Endodermal cell (in vitro differentiated cells): ENCODE results near the gene MAL. TPM values are rescaled to one million over a fixed set of nuclear protein-coding genes. Genes with fewer than 3 reads are reported as not detected.
"Not testable (repeated sequence)": the region's sequence is repeated elsewhere in the genome, so short reads cannot be mapped to it uniquely, and the experiment has no call there.

Experiments used
- DNase-seq: peaks from one replicate; pipeline ENCODE4 v3.0.0-alpha.2; 2017
- H3K27ac ChIP-seq: 2 replicates; pipeline ENCODE4 v1.5.1; 2013; ENCODE audit warnings: mild to moderate bottlenecking, low read depth, low read length, moderate library complexity
- H3K27me3 ChIP-seq: 2 replicates; pipeline ENCODE4 v1.6.1; 2013; ENCODE audit warnings: mild to moderate bottlenecking, low read length, moderate library complexity; ENCODE audit not compliant: insufficient read depth, control insufficient read depth, poor library complexity, severe bottlenecking
- H3K36me3 ChIP-seq: 2 replicates; pipeline ENCODE4 v1.7.0; 2013; ENCODE audit warnings: mild to moderate bottlenecking, low read length, moderate library complexity; ENCODE audit not compliant: control insufficient read depth, insufficient read depth
- H3K4me1 ChIP-seq: one replicate; pipeline ENCODE4 v1.7.0; 2013; ENCODE audit warnings: low read length; ENCODE audit not compliant: control insufficient read depth, insufficient read depth
- H3K4me3 ChIP-seq: 2 replicates; pipeline ENCODE4 v1.5.1; 2013; ENCODE audit warnings: mild to moderate bottlenecking, low read length, moderate library complexity
- H3K9ac ChIP-seq: 2 replicates; pipeline ENCODE4 v1.6.1; 2013; ENCODE audit warnings: mild to moderate bottlenecking, low read length, moderate library complexity; ENCODE audit not compliant: poor library complexity, severe bottlenecking; ENCODE audit errors: extremely low read depth
- H3K9me3 ChIP-seq: 2 replicates; pipeline ENCODE4 v1.6.1; 2013; ENCODE audit warnings: mild to moderate bottlenecking, low read length, moderate library complexity; ENCODE audit not compliant: control insufficient read depth
- H3K27ac Mint-ChIP-seq: 2 replicates; pipeline ENCODE4 v1.8.0; 2020; ENCODE audit warnings: mixed read lengths
- H3K27me3 Mint-ChIP-seq: 2 replicates; pipeline ENCODE4 v1.8.0; 2021; ENCODE audit warnings: mild to moderate bottlenecking, mixed read lengths; ENCODE audit not compliant: insufficient read depth
- H3K36me3 Mint-ChIP-seq: 2 replicates; pipeline ENCODE4 v1.8.0; 2020; ENCODE audit warnings: low read depth, mixed read lengths
- H3K4me1 Mint-ChIP-seq: 2 replicates; pipeline ENCODE4 v1.8.0; 2020; ENCODE audit warnings: mixed read lengths
- H3K4me3 Mint-ChIP-seq: 2 replicates; pipeline ENCODE4 v1.8.0; 2020; ENCODE audit warnings: mild to moderate bottlenecking, moderate library complexity, mixed read lengths
- H3K9me3 Mint-ChIP-seq: 2 replicates; pipeline ENCODE4 v1.8.0; 2020; ENCODE audit warnings: mild to moderate bottlenecking, mixed read lengths
- CTCF ChIP-seq: fragments of 200-600 bp; sonication (generic); conservative IDR thresholded peaks from 2 replicates; pipeline ENCODE4 v1.5.0; 2021; ENCODE audit warnings: antibody characterized with exemption, mild to moderate bottlenecking
- WGBS, 2 experiments: methylation state at CpG; one replicate each; pipeline versions ENCODE4 v1.1.5 to v1.1.7; 2013; ENCODE audit warnings: missing lambda C conversion rate in 2 of 2, mixed read lengths in 1 of 2; ENCODE audit not compliant: insufficient coverage in 1 of 2, insufficient read length in 1 of 2; 5-methylcytosine and 5-hydroxymethylcytosine counted together
- total RNA-seq, 2 donors: library from RNA; stranded (reverse); fragmentation: NEBNext Ultra II Directional in 1 of 2; extraction: Animal tissue kit (Norgen Biotek cat#: 25700) in 1 of 2; gene quantifications; 2 replicates in 1 of 2; 3 replicates in 1 of 2; pipeline ENCODE4 v1.2.1, GENCODE V29; 2021

MAL gene
- total RNA-seq, 2 donors from 2014 or later = not detected

DNA sequence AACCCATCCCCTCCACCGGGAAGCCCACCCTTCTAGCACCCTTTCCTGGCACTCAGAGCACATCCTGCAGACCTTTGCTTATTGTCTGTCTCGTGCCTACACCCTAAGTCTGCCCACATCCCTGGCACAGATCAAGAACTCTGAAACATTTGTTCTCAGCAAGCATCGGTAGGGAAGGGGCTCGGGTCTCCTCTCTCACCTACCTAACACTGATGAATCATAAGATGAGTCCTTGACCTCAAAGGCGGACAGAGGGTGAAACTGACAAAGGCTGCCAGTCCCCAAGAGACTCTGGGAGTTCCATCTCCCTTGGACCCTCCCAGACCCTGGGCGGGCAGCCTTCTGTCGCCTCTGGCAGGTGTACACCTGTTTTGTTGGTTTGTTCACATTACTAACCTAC, 9.3 kb downstream of the MAL start:
- Histone ChIP-seq H3K4me1 (no peaks in the 10 kb centered on the region), H3K9ac (no peak overlapping the region), H3K27ac (no peak overlapping the region), H3K4me3 (no peak overlapping the region), H3K36me3 (no peaks in the 10 kb centered on the region), H3K9me3 (peaks cover 6% of the 10 kb centered on the region), H3K27me3 (peaks cover 13% of the 10 kb centered on the region)
- Mint-ChIP-seq H3K27ac (no peak overlapping the region), H3K4me1 (no peaks in the 10 kb centered on the region), H3K4me3 (no peak overlapping the region), H3K9me3 (peaks cover 24% of the 10 kb centered on the region), H3K27me3 (peaks cover 46% of the 10 kb centered on the region), H3K36me3 (no peaks in the 10 kb centered on the region)
- 77 to 91% methylated on average over 6 to 7 of the region's 7 CpGs for WGBS, 2 experiments
- TF ChIP-seq CTCF = no peak
- DNase-seq = no peak

GRCh38 chr2:95036596-95037383, 11.3 kb downstream of the MAL start:
- Mint-ChIP-seq H3K4me1 (no peaks in the 10 kb centered on the region), H3K27me3 (peaks cover 33% of the 10 kb centered on the region), H3K36me3 (no peaks in the 10 kb centered on the region), H3K9me3 (peaks cover 24% of the 10 kb centered on the region), H3K4me3 (no peak overlapping the region), H3K27ac (no peak overlapping the region)
- DNase-seq = no peak
- 85 to 88% methylated on average over 2 to 3 of the region's 3 CpGs for WGBS, 2 experiments
- no peaks in the 10 kb centered on the region for H3K4me1 ChIP-seq
- H3K36me3 ChIP-seq = no peaks in the 10 kb centered on the region
- H3K27ac ChIP-seq = no peak overlapping the region
- H3K9me3 ChIP-seq = peaks cover 6% of the 10 kb centered on the region
- H3K9ac ChIP-seq = no peak overlapping the region
- no peak overlapping the region for H3K4me3 ChIP-seq
- no peak for TF ChIP-seq CTCF
- no peaks in the 10 kb centered on the region for H3K27me3 ChIP-seq

GRCh38 chr2:95037384-95037839, 11.9 kb downstream of the MAL start:
- WGBS, 2 experiments = 89 to 100% methylated on average over 2 of the region's 2 CpGs
- Mint-ChIP-seq H3K9me3 (peaks cover 24% of the 10 kb centered on the region), H3K27me3 (peaks cover 29% of the 10 kb centered on the region), H3K27ac (no peak overlapping the region), H3K4me1 (no peaks in the 10 kb centered on the region), H3K4me3 (no peak overlapping the region), H3K36me3 (no peaks in the 10 kb centered on the region)
- Histone ChIP-seq H3K27ac (no peak overlapping the region), H3K27me3 (no peaks in the 10 kb centered on the region), H3K36me3 (no peaks in the 10 kb centered on the region), H3K4me1 (no peaks in the 10 kb centered on the region), H3K4me3 (no peak overlapping the region), H3K9me3 (peaks cover 6% of the 10 kb centered on the region), H3K9ac (no peak overlapping the region)
- no peak for DNase-seq
- no peak for TF ChIP-seq CTCF

GRCh38 chr2:95037841-95038585, 12.5 kb downstream of the MAL start:
- H3K4me3 ChIP-seq, H3K9ac ChIP-seq, H3K27ac Mint-ChIP-seq, H3K27ac ChIP-seq, H3K4me1 Mint-ChIP-seq, H3K4me3 Mint-ChIP-seq, H3K36me3 ChIP-seq, DNase-seq, H3K27me3 ChIP-seq, H3K4me1 ChIP-seq, H3K9me3 ChIP-seq, H3K36me3 Mint-ChIP-seq: not testable (repeated sequence)
- peaks cover 26% of the 10 kb centered on the region for H3K27me3 Mint-ChIP-seq
- peaks cover 24% of the 10 kb centered on the region for H3K9me3 Mint-ChIP-seq
- WGBS, 2 experiments = 79 to 81% methylated on average over 2 to 3 of the region's 3 CpGs
